GM18498 (cell line): ENCODE results near the gene CDH2.

ENCODE experiments used
- ATAC-seq: cut with Tn5 transposase; IDR thresholded peaks from one replicate; pipeline ENCODE4 v1.9.1; 2021; ENCODE audit warnings: mild to moderate bottlenecking, moderate library complexity; ENCODE audit not compliant: unreplicated experiment

CDH2 gene

GRCh38 chr18:28002841-28003240, 174.1 kb downstream of the CDH2 start:
- no peak for ATAC-seq

- ATAC-seq, result no peak
These were observed 180.1 kb downstream of the CDH2 start for GRCh38 chr18:27996801-27997272.

GRCh38 chr18:27995770-27996502, 181.0 kb downstream of the CDH2 start:
- no peak for ATAC-seq

- ATAC-seq, result no peak
These were observed 182.4 kb downstream of the CDH2 start for GRCh38 chr18:27994571-27994970.

- ATAC-seq, result no peak
These were observed 185.5 kb downstream of the CDH2 start for GRCh38 chr18:27991391-27991790.

GRCh38 chr18:27985832-27986231, 191.1 kb downstream of the CDH2 start:
- ATAC-seq, result no peak

GRCh38 chr18:27983780-27984179, 193.2 kb downstream of the CDH2 start:
- ATAC-seq, result no peak

GRCh38 chr18:27976806-27977408, 200.0 kb downstream of the CDH2 start:
- no peak for ATAC-seq

- no peak for ATAC-seq
These were observed 206.6 kb downstream of the CDH2 start for GRCh38 chr18:27970321-27970720.

GRCh38 chr18:27969206-27969605, 207.7 kb downstream of the CDH2 start:
- ATAC-seq, result no peak

GRCh38 chr18:27967913-27968824, 208.8 kb downstream of the CDH2 start:
- no peak for ATAC-seq

GRCh38 chr18:27966881-27967280, 210.0 kb downstream of the CDH2 start:
- ATAC-seq, result no peak

GRCh38 chr18:27964811-27965210, 212.1 kb downstream of the CDH2 start:
- ATAC-seq, result no peak

- ATAC-seq, result no peak
These were observed 217.8 kb downstream of the CDH2 start for GRCh38 chr18:27959101-27959500.

- ATAC-seq, result no peak
These were observed 220.8 kb downstream of the CDH2 start for GRCh38 chr18:27956001-27956640.

- ATAC-seq, result no peak
These were observed 222.7 kb downstream of the CDH2 start for GRCh38 chr18:27954226-27954625.

- no peak for ATAC-seq
These were observed 224.2 kb downstream of the CDH2 start for GRCh38 chr18:27952741-27953140.

GRCh38 chr18:27950648-27951228, 226.2 kb downstream of the CDH2 start:
- ATAC-seq, result no peak

GRCh38 chr18:27948986-27949385, 227.9 kb downstream of the CDH2 start:
- ATAC-seq, result no peak

- ATAC-seq, result no peak
These were observed 234.2 kb downstream of the CDH2 start for GRCh38 chr18:27942706-27943105.

- ATAC-seq, result no peak
These were observed 245.4 kb downstream of the CDH2 start for GRCh38 chr18:27931535-27931934.
